ENCODE data around the gene OR51G1. TPM values are rescaled to one million over a fixed set of nuclear protein-coding genes. Genes with fewer than 3 reads are reported as not detected.

OR51G1 gene
- total RNA-seq, 1 experiment from 2014 or later, result not detected

GRCh38 chr11:4884361-4884760 lies 39.8 kb downstream of the OR51G1 start:
- H3K14ac ChIP-seq (ENCODE audit: insufficient read depth, low read length), result no peak overlapping the region
- Mint-ChIP-seq H3K36me3 (ENCODE audit: insufficient read depth in 1 of 3, low read depth in 3 of 3) (no peaks in the 10 kb centered on the region), H3K4me1 (no peaks in the 10 kb centered on the region), H3K9me3 (no peaks in the 10 kb centered on the region), H3K27ac (no peak overlapping the region), H3K4me3 (no peak overlapping the region), H3K27me3 (ENCODE audit: low read depth) (peaks cover 2% of the 10 kb centered on the region; the same call in 1 of the 2 replicates)
- no peak overlapping the region for H3K9ac ChIP-seq (ENCODE audit: extremely low read depth, insufficient read length, low read length)
- H3K23me2 ChIP-seq (ENCODE audit: insufficient read length, low read depth, low read length, poor library complexity, severe bottlenecking), result no peaks in the 10 kb centered on the region
- no peak overlapping the region for H2BK5ac ChIP-seq (ENCODE audit: insufficient read length, low read length)
- no peak overlapping the region for H2BK12ac ChIP-seq (ENCODE audit: insufficient read length, low read depth, low read length)
- H3K27me3 ChIP-seq (ENCODE audit: insufficient read depth, low read length), result no peaks in the 10 kb centered on the region
- no peak overlapping the region for H3K4ac ChIP-seq (ENCODE audit: low read depth, low read length)
- no peaks in the 10 kb centered on the region for H3K4me1 ChIP-seq (ENCODE audit: insufficient read depth, low read length)
- DNase-seq, result no peak
- no CpG with 5 or more reads among the region's 3 CpGs for WGBS (ENCODE audit: extremely low coverage, insufficient read length, low lambda C conversion rate)
- no peaks in the 10 kb centered on the region for H3K79me1 ChIP-seq (ENCODE audit: insufficient read depth, low read depth, low read length, poor library complexity, severe bottlenecking)
- H3K27ac ChIP-seq (ENCODE audit: insufficient read length, low read depth, low read length), result no peak overlapping the region
- TF ChIP-seq CTCF (conservative IDR thresholded peaks at IDR 0.05), result no peak
- H3K9me3 ChIP-seq (ENCODE audit: control insufficient read depth, low read depth, low read length), result no peaks in the 10 kb centered on the region
- no peak overlapping the region for H3K18ac ChIP-seq (ENCODE audit: insufficient read length, low read depth, low read length)
- no peak overlapping the region for H2BK120ac ChIP-seq (ENCODE audit: low read depth, low read length, poor library complexity, severe bottlenecking)
- H3T11ph ChIP-seq (ENCODE audit: low read length), result no peak overlapping the region
- no peak overlapping the region for H3K4me2 ChIP-seq (ENCODE audit: insufficient read depth, insufficient read length, low read length)
- H3K79me2 ChIP-seq (ENCODE audit: insufficient read depth, low read length), result no peaks in the 10 kb centered on the region
- H2BK15ac ChIP-seq (ENCODE audit: low read depth, low read length), result no peak overlapping the region
- no peak overlapping the region for H3K56ac ChIP-seq (ENCODE audit: insufficient read length, low read depth, low read length)
- H4K8ac ChIP-seq (replicated peaks; ENCODE audit: insufficient read length, low read depth, low read length), result no peak overlapping the region
- no peak overlapping the region for H2AFZ ChIP-seq (ENCODE audit: low read length)
- no peak overlapping the region for H3K23ac ChIP-seq (ENCODE audit: insufficient read length, low read depth, low read length)
- no peak overlapping the region for H2BK20ac ChIP-seq (ENCODE audit: low read depth, low read length, poor library complexity, severe bottlenecking)
- H2AK5ac ChIP-seq (ENCODE audit: insufficient read length, low read length), result no peak overlapping the region
- no peak overlapping the region for H4K5ac ChIP-seq (ENCODE audit: insufficient read length, low read depth, low read length)
- H4K20me1 ChIP-seq (ENCODE audit: control insufficient read depth, insufficient read depth, insufficient read length), result no peaks in the 10 kb centered on the region
- H4K91ac ChIP-seq (ENCODE audit: insufficient read length, low read depth, low read length), result no peak overlapping the region
